GM12874 (cell line): ENCODE measurements around the gene STK40.

Experiments
- CTCF ChIP-seq: IDR thresholded peaks from 2 replicates; pipeline ENCODE4 v1.5.1; 2011; ENCODE audit warnings: low read depth, mild to moderate bottlenecking, control low read depth, low read length, moderate library complexity; ENCODE audit not compliant: insufficient read depth

The STK40 gene

GRCh38 chr1:36305915-36306209 is 79.9 kb downstream of the STK40 start:
- no peak for TF ChIP-seq CTCF

- no peak for TF ChIP-seq CTCF
Observed at GRCh38 chr1:36304970-36305914, 80.5 kb downstream of the STK40 start.

- TF ChIP-seq CTCF: no peak
Observed at GRCh38 chr1:36304521-36304920, 81.2 kb downstream of the STK40 start.

GRCh38 chr1:36303650-36304360 is 81.9 kb downstream of the STK40 start:
- no peak for TF ChIP-seq CTCF

GRCh38 chr1:36303244-36303643 is 82.5 kb downstream of the STK40 start:
- no peak for TF ChIP-seq CTCF

GRCh38 chr1:36301220-36301619 is 84.5 kb downstream of the STK40 start:
- no peak for TF ChIP-seq CTCF

- TF ChIP-seq CTCF: no peak
Observed at GRCh38 chr1:36300526-36300925, 85.2 kb downstream of the STK40 start.
